HG03097 (cell line): ENCODE measurements around the gene GNG13.
"Not testable (repeated sequence)": the region's sequence is repeated elsewhere in the genome, so short reads cannot be mapped to it uniquely, and the experiment has no call there.

Experiments used
- ATAC-seq: cut with Tn5 transposase; IDR thresholded peaks from one replicate; pipeline ENCODE4 v1.9.1; 2021; ENCODE audit not compliant: unreplicated experiment, low FRiP score

Gene GNG13

GRCh38 chr16:832652-833336 lies 32.3 kb upstream of the GNG13 start:
- no peak for ATAC-seq

- ATAC-seq: no peak
These were observed 31.3 kb upstream of the GNG13 start for GRCh38 chr16:831571-832413.

GRCh38 chr16:830871-831570 lies 30.5 kb upstream of the GNG13 start:
- ATAC-seq: no peak

- ATAC-seq: no peak
These were observed 29.8 kb upstream of the GNG13 start for GRCh38 chr16:830107-830870.

- ATAC-seq: no peak
These were observed 28.4 kb upstream of the GNG13 start for GRCh38 chr16:828891-829290.

GRCh38 chr16:827513-827912 lies 27.0 kb upstream of the GNG13 start:
- no peak for ATAC-seq

GRCh38 chr16:825341-826061 lies 25.0 kb upstream of the GNG13 start:
- ATAC-seq: no peak

- ATAC-seq: no peak
These were observed 24.1 kb upstream of the GNG13 start for GRCh38 chr16:824601-825000.

GRCh38 chr16:824194-824593 lies 23.7 kb upstream of the GNG13 start:
- ATAC-seq: no peak

GRCh38 chr16:822909-823297 lies 22.4 kb upstream of the GNG13 start:
- no peak for ATAC-seq

- no peak for ATAC-seq
These were observed 21.8 kb upstream of the GNG13 start for GRCh38 chr16:822174-822908.

GRCh38 chr16:821751-822150 lies 21.2 kb upstream of the GNG13 start:
- ATAC-seq: no peak

GRCh38 chr16:820748-821147 lies 20.2 kb upstream of the GNG13 start:
- ATAC-seq: no peak

GRCh38 chr16:820044-820408 lies 19.5 kb upstream of the GNG13 start:
- ATAC-seq: not testable (repeated sequence)

- no peak for ATAC-seq
These were observed 19.0 kb upstream of the GNG13 start for GRCh38 chr16:819336-820043.

- no peak for ATAC-seq
These were observed 18.1 kb upstream of the GNG13 start for GRCh38 chr16:818592-818991.

- ATAC-seq: no peak
These were observed 17.6 kb upstream of the GNG13 start for GRCh38 chr16:818132-818531.

GRCh38 chr16:817001-817906 lies 16.7 kb upstream of the GNG13 start:
- no peak for ATAC-seq
